ENCODE results near the gene ERAS.
"Not testable (repeated sequence)": the region's sequence is repeated elsewhere in the genome, so short reads cannot be mapped to it uniquely, and the experiment has no call there.

ERAS gene

GRCh38 chrX:48848847-48849246 is 22.5 kb downstream of the ERAS start:
- TF ChIP-seq POLR2A (IDR thresholded peaks at IDR 0.05; ENCODE audit: extremely low read depth, insufficient read length), result no peak
- no peak for TF ChIP-seq CTCF (IDR thresholded peaks at IDR 0.05; ENCODE audit: low read depth, low read length)
- TF ChIP-seq MAX (IDR thresholded peaks at IDR 0.05; ENCODE audit: low read depth, low read length), result no peak
- no peak for TF ChIP-seq MYC (IDR thresholded peaks at IDR 0.05; ENCODE audit: low read depth, low read length)
- H3K4me3 ChIP-seq (ENCODE audit: low read depth, low read length), result no peak overlapping the region
- no peak for DNase-seq (ENCODE audit: low read depth)

GRCh38 chrX:48852857-48853256 is 26.5 kb downstream of the ERAS start:
- no peak overlapping the region for H3K4me3 ChIP-seq (ENCODE audit: low read depth, low read length)
- DNase-seq (ENCODE audit: low read depth), result no peak
- TF ChIP-seq MYC (IDR thresholded peaks at IDR 0.05; ENCODE audit: low read depth, low read length) (no peak), MAX (IDR thresholded peaks at IDR 0.05; ENCODE audit: low read depth, low read length) (no peak), POLR2A (IDR thresholded peaks at IDR 0.05; ENCODE audit: extremely low read depth, insufficient read length) (no peak), CTCF (IDR thresholded peaks at IDR 0.05; ENCODE audit: low read depth, low read length) (no peak)

- not testable (repeated sequence) for H3K4me3 ChIP-seq (ENCODE audit: low read depth, low read length); DNase-seq (ENCODE audit: low read depth)
These were observed 27.2 kb downstream of the ERAS start for GRCh38 chrX:48853494-48853893.

GRCh38 chrX:48854121-48854804 is 27.9 kb downstream of the ERAS start:
- H3K4me3 ChIP-seq (ENCODE audit: low read depth, low read length); DNase-seq (ENCODE audit: low read depth): not testable (repeated sequence)

- no peak overlapping the region for H3K4me3 ChIP-seq (ENCODE audit: low read depth, low read length)
- TF ChIP-seq MAX (IDR thresholded peaks at IDR 0.05; ENCODE audit: low read depth, low read length) (no peak), MYC (IDR thresholded peaks at IDR 0.05; ENCODE audit: low read depth, low read length) (no peak), POLR2A (IDR thresholded peaks at IDR 0.05; ENCODE audit: extremely low read depth, insufficient read length) (no peak), CTCF (IDR thresholded peaks at IDR 0.05; ENCODE audit: low read depth, low read length) (no peak)
- DNase-seq (ENCODE audit: low read depth), result peak; percentile 5
These were observed 28.6 kb downstream of the ERAS start for GRCh38 chrX:48854898-48855297.

- TF ChIP-seq CTCF (IDR thresholded peaks at IDR 0.05; ENCODE audit: low read depth, low read length) (no peak), POLR2A (IDR thresholded peaks at IDR 0.05; ENCODE audit: extremely low read depth, insufficient read length) (no peak), MAX (IDR thresholded peaks at IDR 0.05; ENCODE audit: low read depth, low read length) (no peak), MYC (IDR thresholded peaks at IDR 0.05; ENCODE audit: low read depth, low read length) (no peak)
- H3K4me3 ChIP-seq (ENCODE audit: low read depth, low read length), result no peak overlapping the region
- no peak for DNase-seq (ENCODE audit: low read depth)
These were observed 37.9 kb downstream of the ERAS start for GRCh38 chrX:48864210-48864609.

- DNase-seq (ENCODE audit: low read depth); H3K4me3 ChIP-seq (ENCODE audit: low read depth, low read length): not testable (repeated sequence)
These were observed 45.7 kb downstream of the ERAS start for GRCh38 chrX:48872017-48872416.

- DNase-seq (ENCODE audit: low read depth); H3K4me3 ChIP-seq (ENCODE audit: low read depth, low read length): not testable (repeated sequence)
These were observed 50.6 kb downstream of the ERAS start for GRCh38 chrX:48876944-48877343.
